Measurements from ENCODE around the gene LPGAT1. TPM values are rescaled to one million over a fixed set of nuclear protein-coding genes. Genes with fewer than 3 reads are reported as not detected.

Gene LPGAT1
- total and polyA plus RNA-seq, 2 donors (not counting 3 experiments of a cell fraction or from before 2014, with no cell fraction given), result 6.1 to 46.0 TPM

- intact Hi-C loops (cut with micrococcal nuclease), result no loop called here
- FAIRE-seq, result no peak
These were observed 74.0 kb downstream of the LPGAT1 start for GRCh38 chr1:211756471-211757020.

More at GRCh38 chr1:211756471-211757020, 74.0 kb downstream of the LPGAT1 start:
- Histone ChIP-seq H3K79me2 (ENCODE audit: control insufficient read depth, insufficient read depth, low read length) (no peaks in the 10 kb centered on the region), H3K9me1 (replicated peaks; ENCODE audit: control insufficient read depth, extremely low read depth, insufficient read depth, low read length) (no peaks in the 10 kb centered on the region), H3K4me1 (ENCODE audit: control insufficient read depth, extremely low read depth, insufficient read depth, low read length) (no peaks in the 10 kb centered on the region), H3K36me3 (ENCODE audit: control insufficient read depth in 2 of 2, extremely low read depth in 1 of 2, insufficient read depth in 2 of 2, low read length in 2 of 2) (no peaks in the 10 kb centered on the region), H4K20me1 (replicated peaks; ENCODE audit: control insufficient read depth, extremely low read depth, insufficient read depth, low read length) (no peaks in the 10 kb centered on the region), H2AFZ (ENCODE audit: low read depth, low read length) (no peak overlapping the region), H3K9me3 (replicated peaks; ENCODE audit: control insufficient read depth, insufficient read depth, low read length) (no peaks in the 10 kb centered on the region), H3K4me2 (ENCODE audit: insufficient read depth, low read length) (no peak overlapping the region), H3K9ac (replicated peaks; ENCODE audit: extremely low read depth, insufficient read depth, low read length) (no peak overlapping the region), H3K4me3 (replicated peaks in 1 of 3; ENCODE audit: insufficient read depth in 1 of 3, low read depth in 1 of 3, low read length in 3 of 3) (no peak overlapping the region), H3K27me3 (ENCODE audit: control insufficient read depth in 2 of 2, insufficient read depth in 2 of 2, low read length in 2 of 2) (no peaks in the 10 kb centered on the region), H3K27ac (ENCODE audit: insufficient read depth, low read depth, low read length) (no peak overlapping the region)
- dilution Hi-C loops (cut with MboI; ENCODE audit: extremely low pct_ligation_motif_present, low sequenced_read_pairs), result no loop called here
- BruUV-seq (replicated peaks), result no TSS peak
- no peak for DNase-seq (ENCODE audit: low read depth, low spot score)
- CTCF ChIA-PET, result interaction anchor here (0.7 to 1.1 kb wide), 3 partner anchors 9 to 16 kb away, joined by 3 read pairs; no protein-coding TSS in a partner anchor
- no peak for TF ChIP-seq MAX (IDR thresholded peaks at IDR 0.05; ENCODE audit: insufficient read depth, insufficient read length)
- no peak for TF ChIP-seq MYC (IDR thresholded peaks at IDR 0.05; ENCODE audit: low read depth, low read length)
- TF ChIP-seq CTCF (IDR thresholded peaks at IDR 0.05; ENCODE audit: extremely low read depth in 1 of 2, insufficient read depth in 1 of 2, low read depth in 1 of 2, low read length in 2 of 2), result no peak
- POLR2A ChIA-PET, result interaction anchor here (0.7 kb wide), 1 partner anchor 115 kb away, joined by 4 read pairs; no protein-coding TSS in a partner anchor
